Measurements from ENCODE around the gene ELOVL7.
"Not testable (repeated sequence)": the region's sequence is repeated elsewhere in the genome, so short reads cannot be mapped to it uniquely, and the experiment has no call there.

ELOVL7 gene

DNA sequence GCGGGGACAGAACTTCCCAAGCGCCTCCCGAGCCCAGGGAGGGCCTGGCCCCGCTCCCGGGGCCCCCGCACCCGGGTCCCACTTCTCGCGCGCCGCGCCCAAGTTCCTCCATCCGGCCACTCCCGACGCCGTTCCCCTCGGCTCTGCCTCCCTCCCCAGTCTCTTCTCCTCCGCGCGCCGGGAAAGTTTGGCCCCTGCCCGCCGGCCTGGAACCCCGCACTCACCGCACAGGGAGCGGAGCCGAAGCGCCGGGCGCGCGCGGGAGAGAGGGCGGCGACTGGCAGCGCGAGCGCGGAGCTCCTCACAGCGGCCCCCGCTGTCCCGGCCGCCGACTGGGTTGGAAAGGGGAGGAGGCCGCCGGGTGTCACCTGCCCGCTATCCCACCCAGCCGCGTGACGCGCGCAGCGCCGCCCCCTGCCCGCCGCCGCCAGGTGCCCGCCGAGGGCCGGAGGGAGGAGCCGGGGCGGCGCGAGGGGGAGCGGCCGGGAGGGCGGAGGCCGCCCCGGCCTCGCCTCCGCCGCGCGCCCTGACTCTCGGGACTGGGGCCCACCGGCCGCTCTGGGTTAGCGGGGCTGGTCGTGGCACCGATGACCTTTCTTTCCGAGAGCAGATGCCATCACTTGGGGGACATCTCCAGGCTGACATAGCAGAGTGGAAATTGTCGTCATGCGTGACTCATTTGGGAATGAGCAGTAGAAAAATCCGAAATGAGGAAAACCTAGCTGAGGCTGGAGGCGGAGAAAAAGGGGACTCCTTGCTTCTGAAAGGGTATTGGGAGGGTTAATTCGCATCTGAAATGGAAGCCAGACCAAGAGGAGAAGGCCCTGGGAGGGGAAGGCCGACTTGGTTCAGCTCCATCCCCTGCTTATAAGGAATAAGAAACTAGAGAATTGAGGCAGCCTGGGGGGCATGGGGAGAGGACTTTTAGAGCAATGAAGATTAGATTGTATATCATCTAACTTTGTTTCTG is at the start of gene ELOVL7:
Gene ELOVL7, minus strand, starts transcription at position 334 of the 970 bp plus-strand sequence. CDS start 56,872 bp downstream, outside the sequence.
- DNase-seq (ENCODE audit: low read depth in 2 of 2): no peak

DNA sequence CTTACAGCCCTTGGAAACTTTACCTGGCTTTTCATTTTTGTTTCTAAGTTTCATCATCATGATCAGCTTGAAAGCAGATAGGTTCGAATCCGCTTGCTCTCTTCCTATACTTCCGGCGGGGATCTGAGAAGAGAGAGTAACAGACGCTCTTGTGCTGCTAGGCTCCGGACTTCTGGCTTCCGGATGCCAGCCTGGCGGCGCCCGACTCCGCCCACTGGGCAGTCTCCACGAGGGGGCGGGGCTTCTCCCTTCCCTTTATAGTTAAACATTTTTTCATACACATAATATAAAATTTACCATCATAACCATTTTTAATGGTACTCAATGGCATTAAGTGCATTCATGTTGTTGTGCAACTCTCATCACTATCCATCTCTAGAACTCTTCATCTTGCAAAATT is 49.5 kb upstream of the ELOVL7 start:
- DNase-seq (ENCODE audit: low read depth in 2 of 2): no peak

- no peak for DNase-seq (ENCODE audit: low read depth in 2 of 2)
Observed at GRCh38 chr5:60891667-60892066, 47.6 kb upstream of the ELOVL7 start.

- DNase-seq (ENCODE audit: low read depth in 2 of 2): no peak
Observed at GRCh38 chr5:60888359-60889061, 44.4 kb upstream of the ELOVL7 start.

- DNase-seq (ENCODE audit: low read depth in 2 of 2): no peak
Observed at GRCh38 chr5:60887746-60888145, 43.7 kb upstream of the ELOVL7 start.

DNA sequence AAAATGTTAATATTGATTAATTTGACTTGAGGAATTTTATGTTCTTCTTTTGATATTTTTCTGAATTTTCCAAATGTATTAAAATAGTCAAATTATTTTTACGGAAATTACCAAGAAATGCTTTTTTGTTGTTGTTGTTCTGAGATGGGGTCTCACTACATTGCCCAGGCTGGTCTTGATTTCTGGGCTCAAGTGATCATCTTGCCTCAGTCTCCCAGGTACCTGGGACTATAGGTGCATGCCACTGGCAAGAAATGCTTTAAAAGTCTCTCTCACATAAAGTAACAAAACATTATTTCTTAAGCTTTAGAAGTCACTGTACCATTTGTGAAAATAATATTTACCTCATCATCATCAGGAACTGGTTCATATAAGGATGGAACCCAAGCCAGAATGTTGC is 43.0 kb upstream of the ELOVL7 start:
- DNase-seq (ENCODE audit: low read depth in 2 of 2): no peak

- DNase-seq (ENCODE audit: low read depth in 2 of 2): no peak
Observed at GRCh38 chr5:60886158-60886557, 42.1 kb upstream of the ELOVL7 start.

- no peak for DNase-seq (ENCODE audit: low read depth in 2 of 2)
Observed at GRCh38 chr5:60883229-60883628, 39.2 kb upstream of the ELOVL7 start.

GRCh38 chr5:60872892-60873291 is 28.8 kb upstream of the ELOVL7 start:
- no peak for DNase-seq (ENCODE audit: low read depth in 2 of 2)

GRCh38 chr5:60870857-60871256 is 26.8 kb upstream of the ELOVL7 start:
- no peak for DNase-seq (ENCODE audit: low read depth in 2 of 2)

GRCh38 chr5:60860572-60860971 is 16.5 kb upstream of the ELOVL7 start:
- not testable (repeated sequence) for DNase-seq (ENCODE audit: low read depth in 2 of 2)

DNA sequence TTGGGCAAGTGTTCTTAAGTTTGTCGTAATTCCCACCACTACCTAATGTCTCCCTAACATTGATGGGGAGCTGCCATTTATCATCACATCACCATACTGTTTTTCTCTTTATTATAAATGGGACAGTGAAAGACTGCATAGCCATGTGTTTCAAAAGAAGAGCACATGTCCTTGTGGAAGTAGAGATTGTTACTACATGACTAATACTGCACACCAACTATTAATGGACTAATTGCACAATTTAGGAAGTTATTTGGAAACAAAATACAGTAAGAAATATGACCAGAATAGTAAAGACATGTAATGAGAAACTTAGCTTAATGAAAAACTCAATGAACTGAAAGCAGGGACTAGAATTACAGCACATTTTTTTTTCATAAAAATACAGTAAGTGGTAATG is 12.0 kb upstream of the ELOVL7 start:
- DNase-seq (ENCODE audit: low read depth in 2 of 2): no peak

- DNase-seq (ENCODE audit: low read depth in 2 of 2): no peak
Observed at GRCh38 chr5:60852940-60853339, 8.9 kb upstream of the ELOVL7 start.

DNA sequence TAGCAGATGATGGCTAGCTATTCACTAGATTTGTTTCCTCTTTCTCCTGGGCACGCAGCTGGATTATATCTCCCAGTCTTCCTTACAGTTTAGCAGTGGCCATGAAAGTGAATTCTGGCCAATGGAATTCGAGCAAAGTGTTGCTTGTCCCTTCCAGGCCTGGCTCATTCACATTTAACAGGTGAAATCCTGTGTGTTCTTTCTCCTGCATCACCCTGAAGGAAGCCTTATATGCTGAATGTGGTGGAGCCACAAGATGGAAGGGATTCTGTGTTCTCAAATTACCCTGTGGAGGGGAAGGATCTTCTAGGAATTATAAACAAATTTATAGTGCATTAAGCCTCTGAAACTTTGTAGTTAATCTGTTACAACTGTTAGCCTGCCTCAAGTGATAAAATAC is 8.2 kb upstream of the ELOVL7 start:
- DNase-seq (ENCODE audit: low read depth in 2 of 2): no peak

DNA sequence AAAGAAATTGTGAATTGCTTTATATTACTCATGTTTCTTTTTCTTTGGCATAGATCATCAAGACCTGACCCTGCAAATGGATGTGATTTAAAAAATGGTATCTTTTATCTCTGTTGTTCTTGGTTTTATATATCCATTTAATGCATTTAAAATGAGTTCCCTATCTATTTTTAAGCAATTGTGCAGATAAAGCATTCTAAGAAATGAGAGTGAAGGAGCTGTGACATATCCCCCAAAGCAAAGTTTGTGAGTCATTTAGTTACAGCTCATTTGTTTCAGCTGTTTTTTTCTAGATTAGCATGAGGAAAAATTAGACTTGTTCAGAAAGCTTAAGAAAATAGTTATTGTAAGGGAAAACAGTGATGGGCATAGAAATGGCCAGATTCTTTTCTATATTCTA is 7.6 kb upstream of the ELOVL7 start:
- DNase-seq (ENCODE audit: low read depth in 2 of 2): no peak

DNA sequence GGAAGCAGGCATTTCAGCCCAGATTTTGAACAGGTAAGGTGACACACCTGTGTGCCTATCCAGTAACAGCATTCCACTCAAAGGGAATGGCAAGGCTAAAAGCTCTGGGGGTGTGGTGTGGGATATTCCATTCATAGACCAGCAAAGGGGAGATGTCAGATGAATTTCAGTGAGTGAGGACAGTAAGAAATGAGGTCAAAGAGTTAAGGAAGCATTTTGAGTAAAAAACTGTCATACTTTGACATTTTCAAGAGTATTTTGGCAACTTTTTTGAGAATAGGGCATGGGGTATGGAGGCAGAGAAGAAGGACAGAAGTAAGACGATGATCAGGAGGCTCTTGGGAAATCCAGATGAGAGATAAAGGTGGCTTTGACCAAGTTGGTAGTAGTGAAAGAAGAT is 2.2 kb upstream of the ELOVL7 start:
- DNase-seq (ENCODE audit: low read depth in 2 of 2): no peak

DNA sequence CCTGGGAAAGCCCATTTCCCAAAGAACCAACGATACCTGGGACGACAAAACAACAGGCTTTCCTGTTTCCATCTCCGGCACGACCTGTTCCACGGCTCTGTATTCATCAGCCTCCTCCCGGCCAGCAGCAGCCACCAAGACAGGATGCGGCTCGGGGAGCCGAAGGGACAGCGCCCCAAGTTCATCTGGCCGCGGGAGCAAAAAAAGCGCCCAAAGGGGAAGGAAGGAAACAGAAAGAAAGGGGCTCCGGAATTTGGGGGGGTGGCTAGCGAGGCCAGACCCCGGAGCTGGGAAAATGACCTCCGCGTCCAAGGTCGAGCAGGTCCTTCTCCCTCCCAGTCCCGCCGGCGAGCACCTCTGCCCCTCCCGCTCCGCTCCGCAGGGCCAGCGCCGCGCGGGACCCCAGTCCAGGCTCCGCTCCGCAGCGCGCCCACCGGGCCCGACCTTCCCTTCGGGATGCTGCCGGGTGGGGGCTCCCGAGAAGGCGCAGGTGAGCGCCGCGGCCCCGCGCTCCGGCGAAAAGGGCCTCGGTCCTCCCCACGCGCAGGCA is 608 bp downstream of the ELOVL7 start:
- DNase-seq (ENCODE audit: low read depth in 2 of 2): no peak

DNA sequence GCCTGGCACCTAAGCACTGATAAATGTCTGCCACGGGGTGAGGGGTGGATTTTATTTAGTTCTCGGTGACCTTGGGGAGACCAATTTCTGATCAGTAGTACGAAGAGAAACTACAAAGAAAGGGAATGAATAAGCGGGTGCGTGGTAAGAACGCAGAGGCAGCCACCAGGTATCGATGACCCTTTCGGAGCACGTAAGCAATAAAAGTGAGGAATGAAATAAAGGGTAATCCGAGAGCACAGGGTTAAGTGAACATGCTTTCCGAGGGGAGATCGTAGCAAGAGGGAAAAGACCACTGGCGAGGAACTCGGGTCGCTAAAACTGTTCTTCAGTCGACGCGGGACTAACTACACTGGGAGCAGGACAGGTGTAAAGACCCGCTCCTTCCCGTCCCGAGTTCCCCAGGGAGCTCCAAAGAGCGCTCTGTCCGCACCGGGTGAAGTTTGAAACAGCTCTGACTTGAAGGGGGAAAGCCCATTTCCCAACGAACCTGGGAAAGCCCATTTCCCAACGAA is 1.1 kb downstream of the ELOVL7 start:
- DNase-seq (ENCODE audit: low read depth in 2 of 2): no peak

- no peak for DNase-seq (ENCODE audit: low read depth in 2 of 2)
Observed at GRCh38 chr5:60841361-60841760, 2.7 kb downstream of the ELOVL7 start.

GRCh38 chr5:60836131-60836530 is 7.9 kb downstream of the ELOVL7 start:
- DNase-seq (ENCODE audit: low read depth in 2 of 2): no peak

GRCh38 chr5:60835554-60835953 is 8.5 kb downstream of the ELOVL7 start:
- no peak for DNase-seq (ENCODE audit: low read depth in 2 of 2)

DNA sequence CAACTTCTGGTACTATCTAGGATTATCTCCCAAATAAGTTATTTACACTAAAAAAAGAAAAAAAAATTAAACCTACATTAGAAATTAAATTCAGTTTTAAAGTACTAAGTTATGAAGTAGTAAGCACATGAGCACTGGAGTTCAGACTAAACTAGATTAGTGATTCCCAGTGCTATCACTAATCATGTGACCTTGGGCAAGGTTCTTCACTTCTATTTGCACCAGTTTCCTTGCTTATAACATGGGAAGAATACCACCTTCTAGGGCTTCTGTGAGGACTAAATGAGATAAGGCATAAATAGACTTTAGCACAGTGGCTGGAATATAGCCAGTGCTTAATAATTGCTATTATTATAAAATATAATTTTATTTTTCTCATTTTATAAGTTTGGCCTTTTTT is 10.5 kb downstream of the ELOVL7 start:
- no peak for DNase-seq (ENCODE audit: low read depth in 2 of 2)
